ENCODE measurements around the gene FBXO28. TPM values are rescaled to one million over a fixed set of nuclear protein-coding genes. Genes with fewer than 3 reads are reported as not detected.
A peak's percentile ranks its signal among the peaks of the same experiment; 100 is the strongest.
"Not testable (repeated sequence)": the region's sequence is repeated elsewhere in the genome, so short reads cannot be mapped to it uniquely, and the experiment has no call there.

Gene FBXO28
- total RNA-seq, result 10 to 100 TPM; 19.5 to 20.0 TPM

GRCh38 chr1:224113918-224114786 is at the start of gene FBXO28:
TSS of gene FBXO28 (plus strand) at chr1:224114111. CDS start at chr1:224114130, 19 bp downstream.
- Mint-ChIP-seq H3K27ac (peak within 1 kb of the TSS; percentile 86), H3K27me3 (no peaks in the 10 kb centered on the region), H3K4me3 (peak within 1 kb of the TSS; percentile 78), H3K36me3 (peaks cover 3% of the 10 kb centered on the region), H3K4me1 (ENCODE audit: low read depth) (peaks cover 27% of the 10 kb centered on the region), H3K9me3 (no peaks in the 10 kb centered on the region)
- DNase-seq, result peak; percentile 97
- intact Hi-C loops (cut with micrococcal nuclease), result loop anchor here (1.0 kb wide), 3 partner anchors 68 to 321 kb away; partner anchors contain the start of gene CNIH4
- ChIA-PET CTCF (interaction anchor here (3.3 kb wide), 1 partner anchor 219 kb away, joined by 22 read pairs; no protein-coding TSS in a partner anchor), POLR2A (interaction anchor here (0.6 kb wide), 1 partner anchor 219 kb away, joined by 3 read pairs; no protein-coding TSS in a partner anchor)

- Mint-ChIP-seq H3K4me3 (no peak overlapping the region), H3K27me3 (no peaks in the 10 kb centered on the region), H3K4me1 (ENCODE audit: low read depth) (peaks cover 12% of the 10 kb centered on the region), H3K36me3 (no peaks in the 10 kb centered on the region), H3K27ac (no peak overlapping the region), H3K9me3 (no peaks in the 10 kb centered on the region)
- intact Hi-C loops (cut with micrococcal nuclease), result no loop called here
- no peak for DNase-seq
- CTCF ChIA-PET, result interaction anchor here (1.5 kb wide), 1 partner anchor 13 kb away, joined by 4 read pairs; no protein-coding TSS in a partner anchor
- POLR2A ChIA-PET, result no interaction called here
Observed at GRCh38 chr1:224064150-224064549, 49.8 kb upstream of the FBXO28 start.

- ChIA-PET CTCF (no interaction called here), POLR2A (no interaction called here)
- no peak overlapping the region for H3K4me3 Mint-ChIP-seq
- intact Hi-C loops (cut with micrococcal nuclease), result no loop called here
- H3K27me3 Mint-ChIP-seq, result no peaks in the 10 kb centered on the region
- DNase-seq, result no peak
- H3K36me3 Mint-ChIP-seq, result no peaks in the 10 kb centered on the region
- peaks cover 12% of the 10 kb centered on the region for H3K4me1 Mint-ChIP-seq (ENCODE audit: low read depth)
- H3K9me3 Mint-ChIP-seq, result no peaks in the 10 kb centered on the region
- peak overlapping the region; percentile 11 for H3K27ac Mint-ChIP-seq
Observed at GRCh38 chr1:224065455-224065854, 48.5 kb upstream of the FBXO28 start.

- Mint-ChIP-seq H3K27ac (no peak overlapping the region), H3K4me3 (no peak overlapping the region), H3K9me3 (no peaks in the 10 kb centered on the region), H3K36me3 (no peaks in the 10 kb centered on the region), H3K27me3 (peaks cover 1% of the 10 kb centered on the region), H3K4me1 (ENCODE audit: low read depth) (peaks cover 12% of the 10 kb centered on the region)
- POLR2A ChIA-PET, result no interaction called here
- intact Hi-C loops (cut with micrococcal nuclease), result no loop called here
- no peak for DNase-seq
- CTCF ChIA-PET, result interaction anchor here (1.3 kb wide), 1 partner anchor 16 kb away, joined by 6 read pairs; no protein-coding TSS in a partner anchor
Observed at GRCh38 chr1:224067207-224067606, 46.7 kb upstream of the FBXO28 start.

GRCh38 chr1:224067621-224068457 is 46.1 kb upstream of the FBXO28 start:
- H3K27ac Mint-ChIP-seq, result no peak overlapping the region
- peak; percentile 11 for DNase-seq

GRCh38 chr1:224068458-224069072 is 45.3 kb upstream of the FBXO28 start:
- Mint-ChIP-seq H3K4me1 (ENCODE audit: low read depth) (peaks cover 12% of the 10 kb centered on the region), H3K9me3 (peaks cover 1% of the 10 kb centered on the region), H3K4me3 (no peak overlapping the region), H3K27ac (no peak overlapping the region), H3K36me3 (no peaks in the 10 kb centered on the region), H3K27me3 (peaks cover 2% of the 10 kb centered on the region)
- CTCF ChIA-PET, result interaction anchor here (1.3 kb wide), 1 partner anchor 9 kb away, joined by 3 read pairs; no protein-coding TSS in a partner anchor
- intact Hi-C loops (cut with micrococcal nuclease), result no loop called here
- DNase-seq, result no peak
- POLR2A ChIA-PET, result no interaction called here

More at GRCh38 chr1:224067621-224068457, 46.1 kb upstream of the FBXO28 start:
- no peaks in the 10 kb centered on the region for H3K9me3 Mint-ChIP-seq
- H3K36me3 Mint-ChIP-seq, result no peaks in the 10 kb centered on the region
- ChIA-PET POLR2A (no interaction called here), CTCF (interaction anchor here (1.3 kb wide), 2 partner anchors 9 to 17 kb away, joined by 3 to 6 read pairs; no protein-coding TSS in a partner anchor)
- H3K27me3 Mint-ChIP-seq, result peaks cover 1% of the 10 kb centered on the region
- H3K4me1 Mint-ChIP-seq (ENCODE audit: low read depth), result peaks cover 12% of the 10 kb centered on the region
- intact Hi-C loops (cut with micrococcal nuclease), result no loop called here
- no peak overlapping the region for H3K4me3 Mint-ChIP-seq

- intact Hi-C loops (cut with micrococcal nuclease), result no loop called here
- Mint-ChIP-seq H3K4me1 (ENCODE audit: low read depth) (peaks cover 12% of the 10 kb centered on the region), H3K36me3 (no peaks in the 10 kb centered on the region), H3K27ac (no peak overlapping the region), H3K4me3 (no peak overlapping the region), H3K9me3 (peaks cover 4% of the 10 kb centered on the region), H3K27me3 (peaks cover 6% of the 10 kb centered on the region)
- POLR2A ChIA-PET, result no interaction called here
- DNase-seq, result no peak
- CTCF ChIA-PET, result no interaction called here
Observed at GRCh38 chr1:224069138-224069537, 44.8 kb upstream of the FBXO28 start.

- Mint-ChIP-seq H3K9me3 (peaks cover 4% of the 10 kb centered on the region), H3K4me1 (ENCODE audit: low read depth) (peaks cover 6% of the 10 kb centered on the region), H3K36me3 (no peaks in the 10 kb centered on the region), H3K27ac (no peak overlapping the region), H3K27me3 (peaks cover 6% of the 10 kb centered on the region), H3K4me3 (no peak overlapping the region)
- no peak for DNase-seq
- ChIA-PET POLR2A (no interaction called here), CTCF (interaction anchor here (0.6 to 0.9 kb wide), 2 partner anchors 20 to 1596 kb away, joined by 3 read pairs; no protein-coding TSS in a partner anchor)
- intact Hi-C loops (cut with micrococcal nuclease), result no loop called here
Observed at GRCh38 chr1:224070521-224070920, 43.4 kb upstream of the FBXO28 start.

GRCh38 chr1:224076407-224076806 is 37.5 kb upstream of the FBXO28 start:
- ChIA-PET CTCF (no interaction called here), POLR2A (no interaction called here)
- Mint-ChIP-seq H3K27ac (no peak overlapping the region), H3K9me3 (peaks cover 4% of the 10 kb centered on the region), H3K27me3 (peaks cover 16% of the 10 kb centered on the region), H3K4me3 (no peak overlapping the region), H3K36me3 (no peaks in the 10 kb centered on the region), H3K4me1 (ENCODE audit: low read depth) (peaks cover 2% of the 10 kb centered on the region)
- intact Hi-C loops (cut with micrococcal nuclease), result no loop called here
- DNase-seq, result no peak

GRCh38 chr1:224079644-224080043 is 34.3 kb upstream of the FBXO28 start:
- H3K4me1 Mint-ChIP-seq (ENCODE audit: low read depth); CTCF ChIA-PET; H3K36me3 Mint-ChIP-seq; H3K4me3 Mint-ChIP-seq; H3K27ac Mint-ChIP-seq; POLR2A ChIA-PET; DNase-seq; H3K9me3 Mint-ChIP-seq: not testable (repeated sequence)
- intact Hi-C loops (cut with micrococcal nuclease), result loop anchor here (2.0 kb wide), 1 partner anchor 19 kb away; no protein-coding TSS in a partner anchor
- peaks cover 10% of the 10 kb centered on the region for H3K27me3 Mint-ChIP-seq

GRCh38 chr1:224080115-224080774 is 33.7 kb upstream of the FBXO28 start:
- Mint-ChIP-seq H3K4me1 (ENCODE audit: low read depth) (peaks cover 2% of the 10 kb centered on the region), H3K36me3 (no peaks in the 10 kb centered on the region), H3K4me3 (no peak overlapping the region), H3K9me3 (no peaks in the 10 kb centered on the region), H3K27me3 (peaks cover 10% of the 10 kb centered on the region), H3K27ac (no peak overlapping the region)
- POLR2A ChIA-PET, result no interaction called here
- intact Hi-C loops (cut with micrococcal nuclease), result loop anchor here (2.0 kb wide), 1 partner anchor 19 kb away; no protein-coding TSS in a partner anchor
- CTCF ChIA-PET, result no interaction called here
- DNase-seq, result no peak
